ENCODE measurements around the gene HHAT. TPM values are rescaled to one million over a fixed set of nuclear protein-coding genes. Genes with fewer than 3 reads are reported as not detected.

The HHAT gene
- total RNA-seq, 2 donors from 2014 or later, result 1.2 to 1.5 TPM

DNA sequence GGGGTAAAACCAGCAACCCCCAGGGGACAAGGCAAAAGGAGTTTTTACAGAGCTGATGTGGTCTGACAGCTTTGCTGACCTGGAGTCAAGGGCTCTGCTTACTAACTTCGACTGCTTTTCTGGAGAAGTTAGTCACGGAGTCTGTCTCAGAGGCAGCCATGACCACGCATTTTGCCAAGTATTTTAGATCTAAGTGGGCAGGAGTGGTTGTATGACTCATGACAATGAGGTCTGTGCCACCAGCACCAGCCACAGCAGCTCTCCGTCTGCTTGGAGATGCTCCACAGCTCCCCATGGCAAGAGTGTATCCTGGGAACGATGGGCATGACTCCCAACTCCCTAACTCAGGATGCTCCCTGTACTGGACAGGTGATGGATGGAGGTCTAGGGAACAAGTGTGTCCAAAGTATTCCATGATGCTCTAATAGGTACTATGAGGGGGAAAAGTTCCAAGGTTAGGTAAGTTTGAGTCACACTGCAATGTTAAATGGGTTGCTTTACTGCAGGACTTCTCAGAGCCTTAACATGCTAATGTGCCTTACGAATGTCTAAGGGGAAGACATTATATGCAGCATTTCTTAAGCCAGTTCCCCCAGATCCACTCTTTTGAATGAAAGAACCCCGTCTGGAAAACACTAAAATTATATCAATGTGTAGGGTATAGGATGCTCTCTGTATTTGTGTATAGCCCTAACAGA, 359.0 kb downstream of the HHAT start:
- ATAC-seq (replicated peaks in 1 of 2) (peak; percentile 54 to 62), DNase-seq (peak; percentile 26 to 27)
- Mint-ChIP-seq H3K4me1 (ENCODE audit: low read depth) (peaks cover 39% of the 10 kb centered on the region), H3K9me3 (no peaks in the 10 kb centered on the region), H3K36me3 (ENCODE audit: insufficient read depth in 2 of 2) (no peaks in the 10 kb centered on the region), H3K4me3 (peak overlapping the region in 1 of 2 donors; percentile 23), H3K27me3 (ENCODE audit: low read depth) (peaks cover 4% of the 10 kb centered on the region), H3K27ac (no peak overlapping the region)

DNA sequence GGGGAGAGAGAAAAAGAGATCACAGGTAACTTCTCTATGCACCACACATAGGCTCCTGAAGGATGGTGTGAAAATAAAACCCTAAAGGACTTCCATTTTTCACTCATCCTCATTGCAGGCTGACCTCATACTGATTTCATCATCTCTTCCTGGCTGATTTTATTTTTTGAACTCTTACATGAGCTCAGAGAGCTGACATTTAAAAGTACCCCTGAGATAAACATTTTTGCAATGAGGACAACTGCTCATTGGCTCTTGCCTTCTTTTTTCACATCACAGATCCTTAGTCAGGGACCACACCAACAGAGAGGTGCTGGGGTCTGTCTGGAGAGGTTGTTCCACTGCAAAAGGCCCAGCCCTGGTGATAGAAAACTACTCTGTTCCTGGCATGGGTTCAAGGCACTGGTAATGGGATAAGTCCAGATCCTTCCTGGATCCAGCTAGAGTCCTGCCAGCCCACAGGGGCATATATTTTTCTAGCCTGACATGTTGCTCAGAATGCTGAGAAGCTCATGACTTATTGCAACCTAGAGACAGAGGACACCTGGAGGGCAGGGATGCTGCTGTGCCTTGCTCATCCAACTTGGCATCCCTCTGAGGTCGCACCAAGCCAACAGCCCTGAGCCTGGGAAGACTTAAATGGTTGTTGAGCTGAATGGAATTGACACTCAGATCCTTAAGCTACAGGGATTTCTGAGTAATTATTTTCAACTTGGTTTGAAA, 360.0 kb downstream of the HHAT start:
- ATAC-seq (replicated peaks in 1 of 2), result peak; percentile 54 to 58
- Mint-ChIP-seq H3K9me3 (no peaks in the 10 kb centered on the region), H3K36me3 (ENCODE audit: insufficient read depth in 2 of 2) (no peaks in the 10 kb centered on the region), H3K27me3 (ENCODE audit: low read depth) (peaks cover 4% of the 10 kb centered on the region), H3K4me1 (ENCODE audit: low read depth) (peaks cover 48% of the 10 kb centered on the region), H3K27ac (peak overlapping the region; percentile 25), H3K4me3 (peak overlapping the region; percentile 24 to 41)
- no peak for DNase-seq

DNA sequence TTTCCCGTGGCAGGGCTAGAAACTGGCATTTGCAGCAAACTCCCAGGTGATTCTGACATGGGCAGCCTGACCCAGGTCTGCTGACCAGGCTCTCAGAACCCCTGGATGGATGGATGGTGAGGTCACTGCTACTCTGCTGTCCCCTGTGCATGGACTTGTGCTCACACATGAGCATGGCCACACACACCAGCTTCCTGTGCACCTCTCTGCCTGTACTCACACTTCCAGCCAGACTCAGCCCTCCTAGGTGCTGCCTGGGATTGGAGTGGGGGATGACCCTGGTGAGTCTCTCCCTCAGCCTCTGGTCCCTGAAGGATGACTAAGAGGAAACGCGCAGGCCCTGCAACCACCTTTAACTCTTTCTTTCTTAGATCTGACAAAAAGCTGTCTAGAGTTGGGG, 361.1 kb downstream of the HHAT start:
- DNase-seq, result no peak
- Mint-ChIP-seq H3K27me3 (ENCODE audit: low read depth) (peaks cover 4% of the 10 kb centered on the region), H3K4me3 (no peak overlapping the region), H3K9me3 (no peaks in the 10 kb centered on the region), H3K4me1 (ENCODE audit: low read depth) (peaks cover 50% of the 10 kb centered on the region), H3K36me3 (ENCODE audit: insufficient read depth in 2 of 2) (no peaks in the 10 kb centered on the region), H3K27ac (no peak overlapping the region)
- no peak for ATAC-seq (replicated peaks in 1 of 2)

DNA sequence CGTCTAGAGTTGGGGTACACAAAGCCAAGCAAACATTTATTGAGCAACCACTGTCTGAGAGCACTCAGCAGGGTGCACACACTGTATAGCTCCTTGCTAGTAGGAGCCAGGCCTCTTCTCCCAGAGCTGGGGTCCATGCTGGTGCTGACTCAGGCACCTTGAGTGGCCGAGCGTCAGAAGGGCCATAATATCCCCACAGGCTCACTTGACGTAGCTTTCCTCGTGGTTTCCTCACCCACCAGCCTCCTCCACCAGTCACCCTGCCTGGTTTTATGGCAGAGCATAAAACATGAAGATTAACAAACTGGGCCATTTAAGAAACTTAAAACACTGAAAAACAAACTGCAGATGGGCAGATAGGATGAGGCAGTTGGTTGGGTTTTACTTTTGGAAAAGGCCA, 361.5 kb downstream of the HHAT start:
- peaks cover 4% of the 10 kb centered on the region for H3K27me3 Mint-ChIP-seq (ENCODE audit: low read depth)
- no peak for DNase-seq
- H3K9me3 Mint-ChIP-seq, result no peaks in the 10 kb centered on the region
- H3K27ac Mint-ChIP-seq, result no peak overlapping the region
- peaks cover 46% of the 10 kb centered on the region for H3K4me1 Mint-ChIP-seq (ENCODE audit: low read depth)
- no peaks in the 10 kb centered on the region for H3K36me3 Mint-ChIP-seq (ENCODE audit: insufficient read depth in 2 of 2)
- no peak overlapping the region for H3K4me3 Mint-ChIP-seq
- no peak for ATAC-seq (replicated peaks in 1 of 2)

DNA sequence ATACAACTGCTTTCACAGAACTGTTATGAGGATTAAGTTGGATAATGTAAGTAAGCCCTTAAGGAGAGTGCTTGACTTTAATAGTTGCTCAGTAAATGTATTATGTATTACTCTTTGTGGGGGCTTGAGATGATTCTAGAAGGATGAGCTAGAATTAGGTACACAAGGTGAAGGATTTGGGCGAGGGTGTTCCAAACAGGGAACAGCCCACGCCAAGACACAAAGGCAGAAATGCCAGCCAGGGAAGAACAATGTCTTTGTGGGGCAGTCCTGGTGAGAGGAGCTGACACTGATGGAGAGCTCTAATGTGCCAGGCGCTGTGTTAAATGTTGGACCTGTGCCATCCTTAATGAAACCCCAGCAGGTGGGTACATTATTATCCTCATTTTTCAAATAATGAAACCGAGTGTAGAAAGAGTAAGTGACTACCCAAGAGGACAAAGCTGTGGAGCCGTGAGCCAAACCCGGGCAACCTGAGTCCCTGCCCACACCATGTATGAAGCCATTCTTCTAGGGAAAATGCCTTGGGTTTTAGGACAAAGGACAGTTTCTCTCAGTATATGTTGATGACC, 362.4 kb downstream of the HHAT start:
- H3K27me3 Mint-ChIP-seq (ENCODE audit: low read depth), result peaks cover 5% of the 10 kb centered on the region
- DNase-seq (no peak), ATAC-seq (replicated peaks in 1 of 2) (no peak)
- H3K36me3 Mint-ChIP-seq (ENCODE audit: insufficient read depth in 2 of 2), result no peaks in the 10 kb centered on the region
- no peak overlapping the region for H3K4me3 Mint-ChIP-seq
- H3K27ac Mint-ChIP-seq, result no peak overlapping the region
- H3K4me1 Mint-ChIP-seq (ENCODE audit: low read depth), result peaks cover 45% of the 10 kb centered on the region
- no peaks in the 10 kb centered on the region for H3K9me3 Mint-ChIP-seq

DNA sequence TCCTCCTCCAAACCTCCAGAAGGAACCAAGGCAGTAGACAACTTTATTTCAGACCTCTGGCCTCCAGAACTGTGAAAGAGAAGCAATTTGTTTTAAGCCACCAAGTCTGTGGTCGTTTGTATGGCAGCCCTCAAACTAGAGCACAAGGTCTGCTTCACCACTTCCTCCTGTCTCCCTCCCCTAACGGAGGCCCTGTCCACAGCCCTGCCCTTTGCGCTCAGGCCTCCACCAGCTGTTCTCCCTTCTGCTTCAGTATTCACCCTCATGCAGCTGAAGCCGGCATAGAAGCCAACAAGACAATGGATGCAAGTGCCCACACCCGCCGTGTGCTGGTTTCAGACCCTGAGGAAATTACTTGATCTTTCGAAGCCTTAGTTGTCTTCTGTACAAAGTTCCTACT, 364.1 kb downstream of the HHAT start:
- ATAC-seq (replicated peaks in 1 of 2) (no peak), DNase-seq (peak in 1 of 2 donors; percentile 2)
- no peaks in the 10 kb centered on the region for H3K9me3 Mint-ChIP-seq
- H3K27me3 Mint-ChIP-seq (ENCODE audit: low read depth), result peaks cover 5% of the 10 kb centered on the region
- no peak overlapping the region for H3K27ac Mint-ChIP-seq
- H3K4me1 Mint-ChIP-seq (ENCODE audit: low read depth), result peaks cover 47% of the 10 kb centered on the region
- H3K4me3 Mint-ChIP-seq, result no peak overlapping the region
- H3K36me3 Mint-ChIP-seq (ENCODE audit: insufficient read depth in 2 of 2), result no peaks in the 10 kb centered on the region

DNA sequence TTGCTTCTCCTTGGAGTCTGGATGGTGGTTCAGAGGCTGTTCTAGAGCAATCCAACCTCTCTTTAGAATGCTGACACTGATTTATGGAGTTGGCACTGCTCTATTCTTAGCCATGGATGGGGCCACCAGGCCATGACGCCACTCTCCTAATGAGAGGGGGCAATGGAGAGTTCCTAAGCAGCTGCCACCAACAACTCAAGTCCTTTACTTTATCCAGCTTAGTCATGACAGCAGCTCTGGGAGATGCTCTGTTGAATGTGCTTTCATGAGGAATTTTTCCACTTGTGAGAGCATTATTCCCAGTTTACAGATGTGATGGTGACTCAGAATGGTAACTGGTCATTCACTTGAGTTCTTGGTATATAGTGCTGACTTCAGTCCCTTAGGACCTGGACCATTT, 366.3 kb downstream of the HHAT start:
- H3K4me3 Mint-ChIP-seq, result no peak overlapping the region
- H3K9me3 Mint-ChIP-seq, result no peaks in the 10 kb centered on the region
- ATAC-seq (replicated peaks in 1 of 2), result no peak
- no peak overlapping the region for H3K27ac Mint-ChIP-seq
- H3K4me1 Mint-ChIP-seq (ENCODE audit: low read depth), result peaks cover 27% of the 10 kb centered on the region
- no peak for DNase-seq
- no peaks in the 10 kb centered on the region for H3K36me3 Mint-ChIP-seq (ENCODE audit: insufficient read depth in 2 of 2)
- H3K27me3 Mint-ChIP-seq (ENCODE audit: low read depth), result peaks cover 5% of the 10 kb centered on the region

DNA sequence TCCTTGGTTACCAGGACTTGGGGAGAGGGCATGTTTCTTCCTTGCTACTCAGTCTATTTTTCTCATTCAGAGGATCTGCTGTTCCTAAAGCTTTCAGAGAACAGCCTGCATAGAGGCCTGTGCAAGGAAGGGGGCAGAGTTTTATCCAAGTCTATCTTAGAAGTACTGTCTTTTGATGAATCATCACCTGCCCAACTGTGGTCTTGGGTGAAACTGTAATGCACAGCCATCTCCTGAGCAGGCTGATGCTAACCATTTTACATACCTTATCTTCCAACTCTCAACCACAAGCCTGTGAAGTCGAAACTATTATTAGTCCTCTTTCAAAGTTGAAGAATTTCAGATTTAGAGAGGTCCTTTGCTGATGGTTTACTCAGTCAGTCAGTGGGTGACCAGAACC, 368.0 kb downstream of the HHAT start:
- DNase-seq, result peak; percentile 10 to 38
- H3K36me3 Mint-ChIP-seq (ENCODE audit: insufficient read depth in 2 of 2), result no peaks in the 10 kb centered on the region

DNA sequence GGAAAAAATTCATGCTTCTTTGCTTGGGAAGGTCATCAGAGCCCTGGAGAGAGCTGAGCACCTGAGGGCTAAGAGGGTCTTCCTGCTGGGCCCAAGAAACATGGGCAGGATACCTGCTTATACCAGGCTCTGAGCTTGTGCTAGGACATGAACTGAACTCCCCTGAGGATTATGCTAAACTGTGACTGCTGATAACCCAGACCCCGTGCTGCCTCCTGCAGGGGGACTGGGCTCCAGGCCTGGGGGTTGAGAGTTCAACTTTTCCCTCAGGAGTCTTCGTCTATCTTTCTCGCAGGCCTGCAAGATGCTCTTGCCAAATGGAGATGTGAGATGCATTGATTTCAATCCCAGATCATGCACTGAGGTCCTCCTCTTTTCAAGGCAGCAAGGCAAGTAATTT, 368.5 kb downstream of the HHAT start:
- peaks cover 5% of the 10 kb centered on the region for H3K27me3 Mint-ChIP-seq (ENCODE audit: low read depth)
- H3K27ac Mint-ChIP-seq, result no peak overlapping the region
- no peaks in the 10 kb centered on the region for H3K36me3 Mint-ChIP-seq (ENCODE audit: insufficient read depth in 2 of 2)
- no peak overlapping the region for H3K4me3 Mint-ChIP-seq
- no peaks in the 10 kb centered on the region for H3K9me3 Mint-ChIP-seq
- ATAC-seq (replicated peaks in 1 of 2) (peak in 1 of 2 donors; percentile 17), DNase-seq (no peak)
- H3K4me1 Mint-ChIP-seq (ENCODE audit: low read depth), result peaks cover 27% of the 10 kb centered on the region

More for the DNA sequence above, 368.0 kb downstream of the HHAT start:
- peaks cover 27% of the 10 kb centered on the region for H3K4me1 Mint-ChIP-seq (ENCODE audit: low read depth)
- H3K9me3 Mint-ChIP-seq, result no peaks in the 10 kb centered on the region
- peak; percentile 92 for ATAC-seq (replicated peaks in 1 of 2)
- H3K27me3 Mint-ChIP-seq (ENCODE audit: low read depth), result peaks cover 5% of the 10 kb centered on the region
- H3K4me3 Mint-ChIP-seq, result no peak overlapping the region
- H3K27ac Mint-ChIP-seq, result no peak overlapping the region

DNA sequence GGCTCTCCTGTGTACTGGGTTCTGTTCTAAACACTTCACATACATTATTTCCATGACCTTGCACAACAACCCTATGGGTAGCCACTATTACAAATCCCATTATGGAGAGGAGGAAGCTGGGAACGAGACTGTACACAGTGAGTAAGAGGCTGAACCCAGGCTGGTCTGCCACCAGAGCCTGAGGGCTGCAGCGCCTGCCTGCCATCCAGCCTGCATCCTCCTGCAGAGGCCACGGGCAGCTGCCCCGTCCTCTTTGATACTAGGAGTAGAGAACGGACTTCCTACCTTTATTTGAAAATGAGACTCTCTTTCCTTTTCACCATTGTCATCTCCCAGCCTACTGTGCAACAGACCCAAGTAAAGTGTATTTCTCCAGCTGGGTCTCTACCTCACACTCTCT, 370.0 kb downstream of the HHAT start:
- no peak overlapping the region for H3K4me3 Mint-ChIP-seq
- DNase-seq (no peak), ATAC-seq (replicated peaks in 1 of 2) (no peak)
- no peaks in the 10 kb centered on the region for H3K36me3 Mint-ChIP-seq (ENCODE audit: insufficient read depth in 2 of 2)
- H3K4me1 Mint-ChIP-seq (ENCODE audit: low read depth), result peaks cover 12% of the 10 kb centered on the region
- H3K9me3 Mint-ChIP-seq, result no peaks in the 10 kb centered on the region
- peaks cover 5% of the 10 kb centered on the region for H3K27me3 Mint-ChIP-seq (ENCODE audit: low read depth)
- no peak overlapping the region for H3K27ac Mint-ChIP-seq

DNA sequence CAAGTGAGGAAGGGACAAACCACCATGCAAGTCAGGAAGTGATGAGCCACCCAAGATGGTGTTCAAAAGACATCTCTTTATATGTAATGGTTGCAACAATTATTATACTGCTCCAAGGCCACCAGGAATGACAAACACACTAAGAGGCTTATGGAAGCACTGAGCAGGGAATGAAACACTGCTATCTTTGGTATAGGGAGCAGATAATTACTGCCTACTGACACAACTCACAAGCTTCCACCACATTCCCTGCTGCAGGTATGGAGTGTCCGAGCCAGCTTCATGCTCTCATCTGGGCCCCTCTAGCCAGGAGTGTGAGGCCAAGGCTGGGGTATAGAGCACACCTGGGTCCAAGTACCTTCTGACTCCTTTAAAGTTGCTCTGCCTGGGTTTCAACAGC, 371.4 kb downstream of the HHAT start:
- DNase-seq (no peak), ATAC-seq (replicated peaks in 1 of 2) (no peak)
- Mint-ChIP-seq H3K4me1 (ENCODE audit: low read depth) (peaks cover 10% of the 10 kb centered on the region), H3K4me3 (no peak overlapping the region), H3K27ac (no peak overlapping the region), H3K27me3 (ENCODE audit: low read depth) (peaks cover 5% of the 10 kb centered on the region), H3K36me3 (ENCODE audit: insufficient read depth in 2 of 2) (no peaks in the 10 kb centered on the region), H3K9me3 (no peaks in the 10 kb centered on the region)

DNA sequence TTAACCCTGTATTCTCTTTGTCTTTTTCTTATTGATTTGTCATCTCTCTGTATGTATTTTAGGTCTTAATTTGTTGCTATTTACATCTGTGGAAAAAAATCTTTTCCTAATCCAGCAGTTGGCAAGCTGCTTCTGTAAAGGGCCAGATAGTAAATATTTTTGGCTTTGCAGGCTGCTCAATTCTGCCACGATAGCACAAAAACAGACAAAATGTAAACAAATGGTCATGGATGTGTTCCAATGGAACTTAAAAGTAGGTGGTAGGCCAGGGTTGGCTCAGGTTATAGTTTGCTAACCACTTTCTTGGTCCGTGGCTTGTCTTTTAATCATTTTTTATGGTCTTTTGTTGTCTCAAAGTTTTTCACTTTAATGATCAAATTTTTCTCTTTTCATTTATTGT, 371.8 kb downstream of the HHAT start:
- H3K27me3 Mint-ChIP-seq (ENCODE audit: low read depth), result peaks cover 5% of the 10 kb centered on the region
- ATAC-seq (replicated peaks in 1 of 2) (no peak), DNase-seq (no peak)
- peaks cover 10% of the 10 kb centered on the region for H3K4me1 Mint-ChIP-seq (ENCODE audit: low read depth)
- no peaks in the 10 kb centered on the region for H3K36me3 Mint-ChIP-seq (ENCODE audit: insufficient read depth in 2 of 2)
- H3K9me3 Mint-ChIP-seq, result no peaks in the 10 kb centered on the region
- no peak overlapping the region for H3K27ac Mint-ChIP-seq
- H3K4me3 Mint-ChIP-seq, result no peak overlapping the region

DNA sequence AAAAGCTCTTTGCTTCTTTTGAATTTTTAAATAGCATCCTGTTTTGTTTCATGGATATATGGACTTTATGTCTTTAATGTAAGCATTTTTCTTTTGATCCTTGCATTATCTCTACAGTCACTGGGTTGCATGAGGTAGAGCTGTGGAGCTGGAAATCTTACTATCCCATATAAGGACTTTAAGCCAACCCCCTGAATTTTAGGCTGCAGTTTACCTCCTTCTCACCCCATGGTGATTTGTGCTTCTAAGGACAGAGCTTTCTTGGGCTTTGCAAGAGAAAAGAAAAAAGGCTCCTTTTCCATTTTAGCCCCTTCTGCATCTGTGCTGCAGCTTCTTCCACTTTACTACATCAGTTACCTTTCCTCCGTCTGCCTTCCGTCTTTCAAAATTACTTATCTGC, 373.8 kb downstream of the HHAT start:
- ATAC-seq (replicated peaks in 1 of 2), result no peak
- H3K4me3 Mint-ChIP-seq, result no peak overlapping the region
- no peaks in the 10 kb centered on the region for H3K9me3 Mint-ChIP-seq
- H3K27me3 Mint-ChIP-seq (ENCODE audit: low read depth), result no peaks in the 10 kb centered on the region
- no peak overlapping the region for H3K27ac Mint-ChIP-seq
- H3K36me3 Mint-ChIP-seq (ENCODE audit: insufficient read depth in 2 of 2), result no peaks in the 10 kb centered on the region
- H3K4me1 Mint-ChIP-seq (ENCODE audit: low read depth), result no peaks in the 10 kb centered on the region
- no peak for DNase-seq
